Coronary artery (tissue), 2 donors: Measurements from ENCODE around the gene SPINK2.

ENCODE experiments used
- DNase-seq: peaks from one replicate; pipeline ENCODE4 v3.0.0-alpha.2; 2017; ENCODE audit warnings: low spot score
- H3K27ac ChIP-seq, 2 donors: fragments of 200-600 bp; sonication (generic); one replicate each; pipeline ENCODE4 v1.5.1; 2016 to 2019
- H3K4me3 ChIP-seq: fragments of 200-600 bp; sonication (generic); 2 replicates; pipeline ENCODE4 v1.5.1; 2016; ENCODE audit warnings: mild to moderate bottlenecking, moderate library complexity
- TF ChIP-seq, protein P1 (sequence below): fragments of 200-600 bp; sonication (generic); IDR thresholded peaks from one replicate; pipeline ENCODE4 v1.5.1; 2019; ENCODE audit warnings: antibody characterized with exemption

SPINK2 gene

DNA sequence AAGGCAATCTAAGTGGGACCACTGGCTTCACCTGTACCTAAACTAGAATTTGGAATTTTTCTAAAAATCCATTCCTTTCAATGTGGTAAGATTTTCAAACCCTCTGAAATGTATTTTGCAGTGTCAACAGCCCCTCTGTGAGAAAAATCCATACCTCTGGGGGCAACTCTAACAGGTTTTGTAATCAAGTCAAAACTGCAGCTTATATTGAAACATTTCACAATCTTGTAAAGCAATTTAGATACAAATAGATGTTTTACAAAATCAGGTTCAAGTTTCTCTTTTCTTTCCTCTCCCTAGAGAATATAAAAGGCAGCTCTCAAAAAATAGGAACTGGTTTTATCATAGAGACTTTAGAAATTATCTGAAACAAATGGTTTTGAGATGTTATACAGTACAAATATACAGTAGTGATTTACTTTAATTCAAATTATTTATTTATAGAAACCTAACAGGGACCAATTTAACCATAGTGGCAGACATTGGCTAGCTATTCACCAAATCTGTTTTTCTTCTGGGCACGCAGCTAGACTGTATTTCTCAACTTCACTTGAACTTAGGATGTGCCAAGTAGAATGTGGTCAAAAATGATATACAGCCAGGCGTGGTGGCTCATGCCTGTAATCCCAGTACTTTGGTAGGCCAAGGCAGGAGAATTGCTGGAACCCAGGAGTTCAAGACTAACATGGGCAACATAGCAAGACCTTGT is 36.3 kb upstream of the SPINK2 start:
- DNase-seq = no peak
- TF ChIP-seq, protein P1, sequence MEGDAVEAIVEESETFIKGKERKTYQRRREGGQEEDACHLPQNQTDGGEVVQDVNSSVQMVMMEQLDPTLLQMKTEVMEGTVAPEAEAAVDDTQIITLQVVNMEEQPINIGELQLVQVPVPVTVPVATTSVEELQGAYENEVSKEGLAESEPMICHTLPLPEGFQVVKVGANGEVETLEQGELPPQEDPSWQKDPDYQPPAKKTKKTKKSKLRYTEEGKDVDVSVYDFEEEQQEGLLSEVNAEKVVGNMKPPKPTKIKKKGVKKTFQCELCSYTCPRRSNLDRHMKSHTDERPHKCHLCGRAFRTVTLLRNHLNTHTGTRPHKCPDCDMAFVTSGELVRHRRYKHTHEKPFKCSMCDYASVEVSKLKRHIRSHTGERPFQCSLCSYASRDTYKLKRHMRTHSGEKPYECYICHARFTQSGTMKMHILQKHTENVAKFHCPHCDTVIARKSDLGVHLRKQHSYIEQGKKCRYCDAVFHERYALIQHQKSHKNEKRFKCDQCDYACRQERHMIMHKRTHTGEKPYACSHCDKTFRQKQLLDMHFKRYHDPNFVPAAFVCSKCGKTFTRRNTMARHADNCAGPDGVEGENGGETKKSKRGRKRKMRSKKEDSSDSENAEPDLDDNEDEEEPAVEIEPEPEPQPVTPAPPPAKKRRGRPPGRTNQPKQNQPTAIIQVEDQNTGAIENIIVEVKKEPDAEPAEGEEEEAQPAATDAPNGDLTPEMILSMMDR = no peak
- Histone ChIP-seq H3K4me3 (no peak overlapping the region), H3K27ac (no peak overlapping the region)

DNA sequence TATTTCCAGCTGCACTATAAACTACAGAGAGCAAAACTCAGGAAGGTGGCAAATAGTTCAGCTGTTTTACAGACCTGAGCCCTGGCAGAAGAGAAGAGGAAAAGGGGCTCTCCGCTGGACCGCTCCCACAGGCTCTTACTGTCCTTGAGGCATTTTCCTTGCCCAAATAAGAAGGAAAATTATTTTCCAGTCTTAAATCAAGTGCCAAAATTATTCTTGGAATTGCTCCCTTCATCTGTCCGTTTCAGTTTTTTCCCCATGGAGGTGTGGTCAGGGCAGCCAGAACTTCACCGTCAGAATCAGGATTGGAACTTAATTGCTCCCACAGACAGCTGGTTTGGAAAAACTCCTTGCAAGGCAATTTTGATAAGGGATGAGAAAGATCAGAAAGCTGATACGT is 35.2 kb upstream of the SPINK2 start:
- no peak for DNase-seq
- TF ChIP-seq, protein P1 = no peak
- H3K27ac ChIP-seq = no peak overlapping the region
- no peak overlapping the region for H3K4me3 ChIP-seq

DNA sequence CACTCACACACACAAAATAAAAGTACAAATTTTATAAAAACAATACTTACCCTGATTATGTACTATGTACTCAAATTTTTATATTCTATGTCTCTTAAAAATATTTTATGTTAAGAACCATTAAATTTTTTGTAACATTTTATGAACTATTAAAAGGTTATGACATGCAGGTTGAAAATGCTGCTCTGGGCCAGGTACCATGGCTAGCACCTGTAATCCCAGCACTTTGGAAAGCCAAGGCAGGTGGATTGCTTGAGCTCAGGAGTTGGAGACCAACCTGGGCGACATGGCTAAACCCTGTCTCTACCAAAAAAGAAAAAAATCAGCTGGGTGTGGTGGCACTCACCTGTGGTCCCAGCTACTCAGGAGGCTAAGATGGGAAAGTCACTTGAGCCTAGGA is 29.4 kb upstream of the SPINK2 start:
- TF ChIP-seq, protein P1 = no peak
- no peak for DNase-seq

DNA sequence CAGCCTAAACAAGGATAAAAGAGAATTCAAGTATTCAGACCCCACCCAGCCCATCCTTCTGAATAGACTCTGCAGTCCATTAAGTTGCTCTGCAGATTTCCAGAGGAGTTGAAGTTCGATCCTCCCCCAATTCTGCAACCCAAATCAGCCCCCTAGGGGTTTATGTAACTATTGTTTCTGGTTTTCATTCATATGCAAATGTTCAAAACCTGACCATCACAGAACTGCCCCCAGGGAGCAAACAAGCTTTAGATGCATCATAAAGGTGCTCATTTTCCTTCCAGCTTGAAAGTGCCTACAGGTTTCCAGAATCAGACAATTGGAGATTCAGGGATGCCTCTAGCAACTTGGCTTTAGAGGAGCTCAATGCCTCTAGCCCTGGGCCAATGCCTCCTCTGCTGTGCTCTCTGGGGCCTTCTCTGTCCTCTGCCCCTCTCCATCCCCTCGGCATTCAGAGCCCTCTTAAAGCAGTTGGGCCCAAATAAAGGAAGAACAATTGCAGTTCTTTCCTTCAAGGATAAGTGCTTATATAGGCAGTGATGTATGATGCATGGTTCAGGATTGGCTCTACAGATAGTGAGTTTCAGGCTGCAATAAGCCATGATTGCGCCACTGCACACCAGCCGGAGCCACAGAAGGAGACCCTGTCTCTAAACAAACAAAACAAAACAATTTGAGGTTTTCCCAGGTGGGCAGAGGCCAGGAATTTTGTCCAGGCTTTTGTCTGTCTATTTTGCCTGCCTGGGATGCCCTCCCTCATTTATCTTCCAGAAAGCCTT is 23.5 kb upstream of the SPINK2 start:
- no peak for DNase-seq
- H3K27ac ChIP-seq = no peak overlapping the region
- no peak overlapping the region for H3K4me3 ChIP-seq
- TF ChIP-seq, protein P1 = no peak

More for the DNA sequence above, 29.4 kb upstream of the SPINK2 start:
- Histone ChIP-seq H3K4me3 (no peak overlapping the region), H3K27ac (no peak overlapping the region)

DNA sequence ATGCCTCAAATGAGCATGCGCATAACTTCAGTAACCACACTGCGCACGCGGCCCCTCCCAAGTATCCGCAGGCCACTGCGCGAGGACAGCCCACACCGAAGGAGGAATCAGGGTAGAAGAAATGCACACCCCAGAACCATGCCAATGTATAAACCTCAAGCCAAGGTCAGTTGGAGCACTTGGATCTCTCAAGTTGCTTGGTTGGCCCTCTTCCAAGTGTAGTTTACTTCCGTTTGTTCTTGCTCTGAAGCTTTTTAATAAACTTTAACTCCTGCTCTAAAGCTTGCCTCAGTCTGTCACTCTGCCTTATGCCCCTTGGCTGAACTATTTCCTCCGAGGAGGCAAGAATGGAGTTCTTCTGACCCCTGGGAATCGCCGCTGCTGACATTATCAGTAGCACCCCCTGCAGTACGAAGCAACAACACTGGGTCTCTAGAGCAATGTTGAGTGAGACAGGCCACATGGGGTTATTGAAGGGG is 22.0 kb upstream of the SPINK2 start:
- no peak for DNase-seq
- Histone ChIP-seq H3K4me3 (no peak overlapping the region), H3K27ac (no peak overlapping the region)
- TF ChIP-seq, protein P1 = no peak

DNA sequence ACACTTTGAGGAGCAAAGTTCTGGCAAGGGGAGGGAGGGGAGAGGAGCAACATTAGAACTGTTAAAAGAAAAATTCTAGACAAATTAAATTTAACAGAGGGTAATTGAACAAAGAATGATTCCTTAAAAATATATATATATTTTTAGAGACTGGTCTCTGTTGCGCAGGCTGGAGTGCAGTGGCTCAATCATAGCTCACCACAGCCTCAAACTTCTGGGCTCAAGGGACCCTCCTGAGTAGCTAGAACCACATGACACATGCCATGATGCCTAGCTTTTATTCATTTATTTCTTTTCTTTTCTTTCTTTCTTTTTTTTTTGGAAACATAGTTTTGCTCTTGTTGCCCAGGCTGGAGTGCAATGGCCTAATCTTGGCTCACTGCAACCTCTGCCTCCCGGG is 19.1 kb upstream of the SPINK2 start:
- Histone ChIP-seq H3K27ac (no peak overlapping the region), H3K4me3 (no peak overlapping the region)
- TF ChIP-seq, protein P1 = no peak
- no peak for DNase-seq
